NB4 (cell line): Measurements from ENCODE around the gene TMEM125.

Source experiments
- CTCF ChIP-seq: IDR thresholded peaks from one replicate; pipeline ENCODE4 v1.5.1; 2012; ENCODE audit warnings: low read depth, low read length
- MAX ChIP-seq: IDR thresholded peaks from 2 replicates; pipeline ENCODE4 v1.6.1; 2011; ENCODE audit warnings: low read depth, low read length
- POLR2A ChIP-seq: IDR thresholded peaks from 2 replicates; pipeline ENCODE4 v1.6.1; 2011; ENCODE audit warnings: mild to moderate bottlenecking; ENCODE audit not compliant: insufficient read length; ENCODE audit errors: extremely low read depth

- TF ChIP-seq CTCF (no peak), POLR2A (no peak), MAX (no peak)
These were observed 7.5 kb downstream of the TMEM125 start for GRCh38 chr1:43277116-43277876.
